ENCODE measurements around the gene FMR1NB. TPM values are rescaled to one million over a fixed set of nuclear protein-coding genes. Genes with fewer than 3 reads are reported as not detected.

The FMR1NB gene
- not detected for total RNA-seq
- polyA plus RNA-seq = not detected

DNA sequence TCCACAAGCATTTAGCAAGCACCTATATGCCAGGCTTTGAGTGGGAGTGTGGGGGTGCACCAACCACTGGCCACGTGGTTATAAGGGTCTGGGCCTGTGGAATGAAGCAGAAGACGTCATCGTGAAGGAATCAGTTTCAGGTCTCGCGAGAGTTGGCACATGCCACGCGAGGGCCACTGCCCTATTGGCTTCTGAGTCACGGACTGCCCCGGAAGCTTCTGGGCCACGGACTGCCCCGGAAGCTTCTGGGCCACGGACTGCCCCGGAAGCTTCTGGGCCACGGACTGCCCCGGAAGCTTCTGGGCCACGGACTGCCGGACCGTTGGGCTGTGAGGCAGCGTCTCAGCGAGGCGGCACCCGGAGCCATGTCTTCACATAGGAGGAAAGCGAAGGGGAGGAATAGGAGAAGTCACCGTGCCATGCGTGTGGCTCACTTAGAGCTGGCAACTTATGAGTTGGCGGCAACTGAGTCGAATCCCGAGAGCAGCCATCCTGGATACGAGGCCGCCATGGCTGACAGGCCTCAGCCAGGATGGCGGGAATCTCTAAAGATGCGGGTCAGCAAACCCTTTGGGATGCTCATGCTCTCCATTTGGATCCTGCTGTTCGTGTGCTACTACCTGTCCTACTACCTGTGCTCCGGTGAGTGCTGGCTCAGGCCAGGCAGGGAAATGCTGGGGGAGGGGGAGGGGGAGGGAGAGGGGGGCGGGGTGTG lies at the start of gene FMR1NB:
TSS of gene FMR1NB (plus strand) at position 300 of the 715 bp plus-strand sequence. CDS start at position 366, 66 bp downstream.
- H3K9me3 Mint-ChIP-seq = peaks cover 0 to 4% (median 0%) of the 10 kb centered on the region in 7 donors
- DNase-seq (no peak), ATAC-seq (ENCODE audit: low read depth in 2 of 2) (no peak)
- H3K27me3 ChIP-seq (ENCODE audit: control insufficient read depth, insufficient read depth, low read length) = no peaks in the 10 kb centered on the region
- H3K36me3 ChIP-seq (ENCODE audit: control insufficient read depth, insufficient read depth, low read length) = no peaks in the 10 kb centered on the region
- no peaks in the 10 kb centered on the region for H3K4me1 Mint-ChIP-seq
- H3K27ac Mint-ChIP-seq = peak within 1 kb of the TSS in 1 of 3 donors; percentile 48
- no peaks in the 10 kb centered on the region for H3K9me3 ChIP-seq (ENCODE audit: control insufficient read depth in 2 of 2, low read length in 2 of 2)
- H3K36me3 Mint-ChIP-seq = no peaks in the 10 kb centered on the region
- no peak within 1 kb of the TSS for H3K4me3 Mint-ChIP-seq
- no peaks in the 10 kb centered on the region for H3K27me3 Mint-ChIP-seq
- H3K4me1 ChIP-seq (ENCODE audit: control insufficient read depth, insufficient read depth, low read length, poor library complexity, severe bottlenecking) = no peaks in the 10 kb centered on the region
- no peak within 1 kb of the TSS for H3K27ac ChIP-seq (ENCODE audit: insufficient read depth, low read length, poor library complexity, severe bottlenecking)
- H3K4me3 ChIP-seq (ENCODE audit: low read depth, low read length) = no peak within 1 kb of the TSS

GRCh38 chrX:147933815-147934214 lies 47.3 kb upstream of the FMR1NB start:
- H3K4me1 ChIP-seq (ENCODE audit: control insufficient read depth, insufficient read depth, low read length, poor library complexity, severe bottlenecking) = no peaks in the 10 kb centered on the region
- no peaks in the 10 kb centered on the region for H3K27me3 ChIP-seq (ENCODE audit: control insufficient read depth, insufficient read depth, low read length)
- Mint-ChIP-seq H3K4me3 (no peak overlapping the region), H3K27me3 (no peaks in the 10 kb centered on the region), H3K9me3 (no peaks in the 10 kb centered on the region), H3K36me3 (peaks cover 6% of the 10 kb centered on the region), H3K27ac (no peak overlapping the region), H3K4me1 (peaks cover 0 to 5% (median 3%) of the 10 kb centered on the region in 4 donors)
- ATAC-seq (ENCODE audit: low read depth in 2 of 2) = no peak
- no peak overlapping the region for H3K27ac ChIP-seq (ENCODE audit: insufficient read depth, low read length, poor library complexity, severe bottlenecking)
- DNase-seq = no peak
- H3K9me3 ChIP-seq (ENCODE audit: control insufficient read depth in 2 of 2, low read length in 2 of 2) = no peaks in the 10 kb centered on the region
- no peak overlapping the region for H3K4me3 ChIP-seq (ENCODE audit: low read depth, low read length)
- H3K36me3 ChIP-seq (ENCODE audit: control insufficient read depth, insufficient read depth, low read length) = peaks cover 72% of the 10 kb centered on the region

DNA sequence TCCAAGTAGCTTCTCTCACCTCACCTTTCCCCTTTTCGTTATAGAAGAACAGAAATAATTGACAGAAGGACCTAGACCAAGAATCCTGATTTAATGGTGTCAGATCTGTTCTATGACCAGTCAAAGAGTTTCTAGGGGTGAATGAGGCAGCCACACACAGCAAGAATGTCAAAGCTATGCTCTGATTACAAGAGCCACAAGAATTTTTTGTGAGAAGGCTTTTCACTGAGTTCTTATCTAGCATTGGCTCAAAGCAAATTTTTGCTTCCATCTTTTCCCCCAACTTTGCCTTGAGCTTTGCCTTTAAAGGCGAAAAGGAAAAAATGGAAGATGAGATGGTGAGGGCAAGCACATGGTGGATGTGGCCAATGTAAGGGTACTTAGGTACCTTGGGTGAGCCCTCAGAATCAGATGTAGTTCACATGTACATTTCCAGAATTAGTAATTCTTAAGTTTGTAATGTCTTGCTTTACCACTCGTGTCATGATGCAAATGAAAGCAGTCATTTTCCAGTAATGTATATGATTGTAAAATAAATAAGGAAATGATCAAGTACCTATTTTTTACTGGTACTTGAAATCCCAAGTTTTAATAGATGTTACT lies 45.9 kb upstream of the FMR1NB start:
- peaks cover 6% of the 10 kb centered on the region for H3K36me3 Mint-ChIP-seq

DNA sequence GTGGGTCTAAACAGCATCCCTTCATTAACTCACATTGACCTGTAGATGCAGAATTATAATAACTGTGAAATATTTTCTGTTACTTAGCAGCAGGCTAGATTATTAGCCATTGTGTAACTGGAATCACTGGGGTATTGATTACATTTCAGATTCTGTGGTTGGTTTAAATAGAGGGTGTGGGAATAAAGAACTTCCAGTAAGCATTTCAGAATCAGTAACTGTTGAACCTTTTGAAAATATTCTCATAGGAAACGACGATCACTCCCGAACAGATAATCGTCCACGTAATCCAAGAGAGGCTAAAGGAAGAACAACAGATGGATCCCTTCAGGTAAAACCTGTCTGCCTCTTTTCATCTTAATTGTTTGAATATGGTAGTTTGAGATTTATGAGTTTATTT lies 35.9 kb upstream of the FMR1NB start:
- H3K27ac Mint-ChIP-seq = no peak overlapping the region
- no peak for DNase-seq
- no peaks in the 10 kb centered on the region for H3K9me3 ChIP-seq (ENCODE audit: control insufficient read depth in 2 of 2, low read length in 2 of 2)
- H3K27ac ChIP-seq (ENCODE audit: insufficient read depth, low read length, poor library complexity, severe bottlenecking) = no peak overlapping the region
- no peaks in the 10 kb centered on the region for H3K4me1 Mint-ChIP-seq
- H3K4me1 ChIP-seq (ENCODE audit: control insufficient read depth, insufficient read depth, low read length, poor library complexity, severe bottlenecking) = no peaks in the 10 kb centered on the region
- peaks cover 6% of the 10 kb centered on the region for H3K36me3 Mint-ChIP-seq
- H3K36me3 ChIP-seq (ENCODE audit: control insufficient read depth, insufficient read depth, low read length) = peaks cover 63% of the 10 kb centered on the region
- ATAC-seq (ENCODE audit: low read depth in 2 of 2) = no peak
- H3K4me3 Mint-ChIP-seq = no peak overlapping the region
- H3K27me3 ChIP-seq (ENCODE audit: control insufficient read depth, insufficient read depth, low read length) = no peaks in the 10 kb centered on the region
- H3K9me3 Mint-ChIP-seq = no peaks in the 10 kb centered on the region
- H3K4me3 ChIP-seq (ENCODE audit: low read depth, low read length) = no peak overlapping the region
- no peaks in the 10 kb centered on the region for H3K27me3 Mint-ChIP-seq

More for the DNA sequence above, 45.9 kb upstream of the FMR1NB start:
- DNase-seq (no peak), ATAC-seq (ENCODE audit: low read depth in 2 of 2) (no peak)
- Histone ChIP-seq H3K9me3 (ENCODE audit: control insufficient read depth in 2 of 2, low read length in 2 of 2) (no peaks in the 10 kb centered on the region), H3K36me3 (ENCODE audit: control insufficient read depth, insufficient read depth, low read length) (peaks cover 59% of the 10 kb centered on the region), H3K27me3 (ENCODE audit: control insufficient read depth, insufficient read depth, low read length) (no peaks in the 10 kb centered on the region), H3K4me1 (ENCODE audit: control insufficient read depth, insufficient read depth, low read length, poor library complexity, severe bottlenecking) (no peaks in the 10 kb centered on the region), H3K4me3 (ENCODE audit: low read depth, low read length) (no peak overlapping the region), H3K27ac (ENCODE audit: insufficient read depth, low read length, poor library complexity, severe bottlenecking) (no peak overlapping the region)
- Mint-ChIP-seq H3K4me3 (no peak overlapping the region), H3K27me3 (no peaks in the 10 kb centered on the region), H3K27ac (no peak overlapping the region), H3K4me1 (peaks cover 0 to 3% (median 0%) of the 10 kb centered on the region in 4 donors), H3K9me3 (no peaks in the 10 kb centered on the region)

DNA sequence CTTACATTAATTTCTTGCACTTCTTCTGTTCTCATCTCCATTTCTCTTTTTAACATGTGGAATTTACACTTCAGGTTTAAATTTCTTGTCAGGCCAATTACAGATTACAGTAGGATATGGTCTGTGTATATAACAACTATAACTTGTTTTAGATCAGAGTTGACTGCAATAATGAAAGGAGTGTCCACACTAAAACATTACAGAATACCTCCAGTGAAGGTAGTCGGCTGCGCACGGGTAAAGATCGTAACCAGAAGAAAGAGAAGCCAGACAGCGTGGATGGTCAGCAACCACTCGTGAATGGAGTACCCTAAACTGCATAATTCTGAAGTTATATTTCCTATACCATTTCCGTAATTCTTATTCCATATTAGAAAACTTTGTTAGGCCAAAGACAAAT lies 32.6 kb upstream of the FMR1NB start:
- no peaks in the 10 kb centered on the region for H3K4me1 Mint-ChIP-seq
- no peak overlapping the region for H3K4me3 ChIP-seq (ENCODE audit: low read depth, low read length)
- H3K27ac ChIP-seq (ENCODE audit: insufficient read depth, low read length, poor library complexity, severe bottlenecking) = no peak overlapping the region
- no peaks in the 10 kb centered on the region for H3K27me3 ChIP-seq (ENCODE audit: control insufficient read depth, insufficient read depth, low read length)
- DNase-seq = no peak
- no peaks in the 10 kb centered on the region for H3K9me3 Mint-ChIP-seq
- H3K4me3 Mint-ChIP-seq = no peak overlapping the region
- ATAC-seq (ENCODE audit: low read depth in 2 of 2) = no peak
- H3K9me3 ChIP-seq (ENCODE audit: control insufficient read depth in 2 of 2, low read length in 2 of 2) = no peaks in the 10 kb centered on the region
- peaks cover 40% of the 10 kb centered on the region for H3K36me3 ChIP-seq (ENCODE audit: control insufficient read depth, insufficient read depth, low read length)
- H3K4me1 ChIP-seq (ENCODE audit: control insufficient read depth, insufficient read depth, low read length, poor library complexity, severe bottlenecking) = no peaks in the 10 kb centered on the region
- H3K27ac Mint-ChIP-seq = peak overlapping the region in 1 of 3 donors; percentile 12
- no peaks in the 10 kb centered on the region for H3K27me3 Mint-ChIP-seq
- H3K36me3 Mint-ChIP-seq = peaks cover 6% of the 10 kb centered on the region

DNA sequence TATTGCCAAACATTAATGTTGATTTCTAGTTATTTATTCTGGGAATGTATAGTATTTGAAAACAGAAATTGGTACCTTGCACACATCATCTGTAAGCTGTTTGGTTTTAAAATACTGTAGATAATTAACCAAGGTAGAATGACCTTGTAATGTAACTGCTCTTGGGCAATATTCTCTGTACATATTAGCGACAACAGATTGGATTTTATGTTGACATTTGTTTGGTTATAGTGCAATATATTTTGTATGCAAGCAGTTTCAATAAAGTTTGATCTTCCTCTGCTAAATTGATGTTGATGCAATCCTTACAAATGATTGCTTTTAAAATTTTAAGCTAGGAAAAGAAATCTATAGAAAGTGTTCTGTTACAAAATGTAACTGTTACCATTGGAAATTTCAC lies 30.8 kb upstream of the FMR1NB start:
- H3K9me3 ChIP-seq (ENCODE audit: control insufficient read depth in 2 of 2, low read length in 2 of 2) = no peaks in the 10 kb centered on the region
- Mint-ChIP-seq H3K36me3 (no peaks in the 10 kb centered on the region), H3K9me3 (no peaks in the 10 kb centered on the region), H3K27me3 (no peaks in the 10 kb centered on the region), H3K27ac (no peak overlapping the region), H3K4me1 (no peaks in the 10 kb centered on the region), H3K4me3 (no peak overlapping the region)
- no peak overlapping the region for H3K27ac ChIP-seq (ENCODE audit: insufficient read depth, low read length, poor library complexity, severe bottlenecking)
- H3K4me3 ChIP-seq (ENCODE audit: low read depth, low read length) = no peak overlapping the region
- ATAC-seq (ENCODE audit: low read depth in 2 of 2) = no peak
- H3K4me1 ChIP-seq (ENCODE audit: control insufficient read depth, insufficient read depth, low read length, poor library complexity, severe bottlenecking) = no peaks in the 10 kb centered on the region
- peaks cover 22% of the 10 kb centered on the region for H3K36me3 ChIP-seq (ENCODE audit: control insufficient read depth, insufficient read depth, low read length)
- no peaks in the 10 kb centered on the region for H3K27me3 ChIP-seq (ENCODE audit: control insufficient read depth, insufficient read depth, low read length)
- no peak for DNase-seq

DNA sequence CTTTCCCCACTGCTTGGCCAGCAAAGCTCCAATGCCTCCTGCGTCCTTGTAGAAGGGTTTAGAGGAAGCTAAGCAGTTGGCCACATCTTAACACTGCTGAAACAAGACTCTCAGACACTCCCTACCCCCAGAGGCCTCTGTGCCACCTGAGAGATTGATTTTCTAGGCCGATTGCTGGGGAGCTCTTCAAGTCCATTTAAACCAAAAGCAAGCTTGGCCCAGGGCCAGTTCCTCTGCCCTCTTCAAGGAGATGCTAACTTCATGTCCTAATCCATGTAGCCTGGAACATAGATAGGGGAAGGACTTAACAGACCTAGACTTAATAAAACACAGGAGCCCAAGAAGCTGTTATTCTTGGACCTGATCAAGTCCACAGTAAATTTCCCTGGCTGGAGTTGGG lies 27.2 kb upstream of the FMR1NB start:
- no peak overlapping the region for H3K27ac ChIP-seq (ENCODE audit: insufficient read depth, low read length, poor library complexity, severe bottlenecking)
- no peaks in the 10 kb centered on the region for H3K4me1 Mint-ChIP-seq
- no peak for DNase-seq
- H3K27me3 ChIP-seq (ENCODE audit: control insufficient read depth, insufficient read depth, low read length) = no peaks in the 10 kb centered on the region
- no peaks in the 10 kb centered on the region for H3K9me3 ChIP-seq (ENCODE audit: control insufficient read depth in 2 of 2, low read length in 2 of 2)
- peaks cover 3% of the 10 kb centered on the region for H3K36me3 ChIP-seq (ENCODE audit: control insufficient read depth, insufficient read depth, low read length)
- no peaks in the 10 kb centered on the region for H3K4me1 ChIP-seq (ENCODE audit: control insufficient read depth, insufficient read depth, low read length, poor library complexity, severe bottlenecking)
- no peaks in the 10 kb centered on the region for H3K27me3 Mint-ChIP-seq
- no peak for ATAC-seq (ENCODE audit: low read depth in 2 of 2)
- no peak overlapping the region for H3K27ac Mint-ChIP-seq
- no peak overlapping the region for H3K4me3 Mint-ChIP-seq
- no peaks in the 10 kb centered on the region for H3K36me3 Mint-ChIP-seq
- H3K4me3 ChIP-seq (ENCODE audit: low read depth, low read length) = no peak overlapping the region
- H3K9me3 Mint-ChIP-seq = peaks cover 0 to 1% (median 0%) of the 10 kb centered on the region in 7 donors

DNA sequence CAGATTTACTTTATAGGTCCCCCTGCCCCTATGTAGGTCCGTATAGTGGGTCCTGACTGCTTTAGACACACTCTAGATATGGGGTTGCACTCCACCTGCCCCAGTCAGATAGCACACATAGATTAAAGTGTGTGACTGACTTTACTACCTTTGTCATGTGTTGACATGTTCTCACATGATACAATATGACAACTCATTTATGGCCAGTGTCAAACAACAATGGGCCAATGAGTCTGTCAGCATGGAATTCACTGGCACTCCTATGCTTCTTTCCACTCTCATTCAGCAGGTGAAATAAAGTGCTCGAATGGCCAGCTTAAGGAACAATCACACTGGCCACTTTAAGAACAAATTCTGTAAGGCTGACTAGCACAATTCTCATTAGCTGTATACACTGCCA lies 23.8 kb upstream of the FMR1NB start:
- Mint-ChIP-seq H3K4me1 (no peaks in the 10 kb centered on the region), H3K27ac (no peak overlapping the region), H3K4me3 (no peak overlapping the region), H3K36me3 (no peaks in the 10 kb centered on the region), H3K9me3 (peaks cover 0 to 2% (median 0%) of the 10 kb centered on the region in 7 donors), H3K27me3 (peaks cover 4% of the 10 kb centered on the region)
- H3K9me3 ChIP-seq (ENCODE audit: control insufficient read depth in 2 of 2, low read length in 2 of 2) = no peaks in the 10 kb centered on the region
- H3K4me1 ChIP-seq (ENCODE audit: control insufficient read depth, insufficient read depth, low read length, poor library complexity, severe bottlenecking) = no peaks in the 10 kb centered on the region
- ATAC-seq (ENCODE audit: low read depth in 2 of 2) (no peak), DNase-seq (no peak)
- no peaks in the 10 kb centered on the region for H3K36me3 ChIP-seq (ENCODE audit: control insufficient read depth, insufficient read depth, low read length)
- peaks cover 2% of the 10 kb centered on the region for H3K27me3 ChIP-seq (ENCODE audit: control insufficient read depth, insufficient read depth, low read length)
- no peak overlapping the region for H3K27ac ChIP-seq (ENCODE audit: insufficient read depth, low read length, poor library complexity, severe bottlenecking)
- H3K4me3 ChIP-seq (ENCODE audit: low read depth, low read length) = no peak overlapping the region

Data from CD4-positive, CD25-positive, alpha-beta regulatory T cell (primary cell).